Panc1 (cell line): ENCODE results near the gene CAD.

Experiments used
- CTCF ChIP-seq: fragments of 450-650 bp; IDR thresholded peaks from 2 replicates; pipeline ENCODE4 v1.5.1; 2017; ENCODE audit warnings: mild to moderate bottlenecking
- POLR2AphosphoS5 ChIP-seq: IDR thresholded peaks from 2 replicates; pipeline ENCODE4 v1.6.1; 2012; ENCODE audit warnings: mild to moderate bottlenecking, low read depth, low read length, moderate library complexity

DNA sequence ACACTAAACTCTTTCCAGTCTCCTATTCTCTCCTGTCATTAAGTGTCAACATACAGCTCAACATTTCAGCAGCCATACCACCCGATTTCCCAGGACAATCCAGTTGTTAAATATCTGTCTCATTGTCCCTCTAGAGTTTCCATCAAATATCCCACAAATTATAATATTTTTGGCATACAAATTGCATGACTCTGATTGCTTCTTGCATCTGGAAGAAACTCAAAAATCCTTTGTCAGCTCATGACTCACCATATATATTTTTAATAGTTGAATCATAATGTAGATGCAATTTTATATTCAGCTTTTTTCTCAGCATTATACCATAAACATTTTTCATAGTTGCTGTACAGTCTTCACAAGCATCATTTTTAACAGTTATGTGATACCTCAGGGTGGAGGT lies 38.5 kb downstream of the CAD start:
- TF ChIP-seq CTCF (no peak), POLR2AphosphoS5 (no peak)
